ENCODE measurements around the gene LAMC3. TPM values are rescaled to one million over a fixed set of nuclear protein-coding genes. Genes with fewer than 3 reads are reported as not detected.
A peak's percentile ranks its signal among the peaks of the same experiment; 100 is the strongest.

The LAMC3 gene
- total RNA-seq, 1 donor from 2014 or later, result 2.6 TPM

DNA sequence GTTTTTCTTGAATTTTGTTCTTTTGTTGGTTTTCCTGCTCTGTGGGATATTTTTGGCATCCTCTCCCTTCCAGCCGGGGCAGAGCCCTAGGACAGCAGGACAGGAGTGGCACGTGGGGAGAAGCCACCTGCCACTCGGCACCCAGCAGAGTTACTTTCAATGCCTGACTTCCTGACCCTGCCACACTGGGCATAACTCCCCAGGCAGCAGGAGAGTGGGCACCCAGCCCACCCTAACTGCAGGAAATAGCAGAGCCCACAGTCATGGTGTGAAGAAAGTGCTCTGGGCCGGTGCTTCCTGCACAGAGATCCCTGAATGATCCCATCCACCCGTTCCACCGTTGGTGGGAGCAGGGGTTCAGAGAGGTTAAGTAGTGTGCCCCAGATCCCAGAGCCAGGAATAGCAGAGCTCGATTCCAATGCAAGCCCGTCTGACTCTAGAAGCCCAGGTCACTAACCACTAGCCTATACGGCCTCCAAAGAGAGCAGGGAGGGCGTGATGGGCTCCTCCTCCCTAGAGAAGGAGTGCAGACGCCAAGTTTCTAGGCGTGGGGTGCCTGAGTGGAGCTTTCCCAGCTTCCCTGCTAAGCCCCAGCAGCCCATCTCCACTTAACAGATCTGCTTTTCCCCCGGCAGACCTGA lies 108.3 kb downstream of the LAMC3 start:
- peak; percentile 19 to 70 for DNase-seq (ENCODE audit: low read depth in 2 of 2)

DNA sequence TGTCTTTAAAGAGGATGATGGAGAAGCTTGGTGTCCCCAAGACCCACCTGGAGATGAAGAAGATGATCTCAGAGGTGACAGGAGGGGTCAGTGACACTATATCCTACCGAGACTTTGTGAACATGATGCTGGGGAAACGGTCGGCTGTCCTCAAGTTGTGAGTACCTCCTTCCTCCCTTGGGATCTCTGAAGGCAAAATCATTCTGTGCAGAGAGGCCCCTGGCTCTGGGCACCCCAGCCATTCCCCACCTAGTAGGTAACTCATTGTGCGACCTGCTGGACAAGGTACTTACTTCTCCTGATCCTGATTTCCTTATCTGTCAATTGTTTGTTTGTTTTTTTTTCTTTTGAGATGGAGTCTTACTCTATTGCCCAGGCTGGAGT lies 108.8 kb downstream of the LAMC3 start:
- DNase-seq (ENCODE audit: low read depth in 2 of 2), result no peak

DNA sequence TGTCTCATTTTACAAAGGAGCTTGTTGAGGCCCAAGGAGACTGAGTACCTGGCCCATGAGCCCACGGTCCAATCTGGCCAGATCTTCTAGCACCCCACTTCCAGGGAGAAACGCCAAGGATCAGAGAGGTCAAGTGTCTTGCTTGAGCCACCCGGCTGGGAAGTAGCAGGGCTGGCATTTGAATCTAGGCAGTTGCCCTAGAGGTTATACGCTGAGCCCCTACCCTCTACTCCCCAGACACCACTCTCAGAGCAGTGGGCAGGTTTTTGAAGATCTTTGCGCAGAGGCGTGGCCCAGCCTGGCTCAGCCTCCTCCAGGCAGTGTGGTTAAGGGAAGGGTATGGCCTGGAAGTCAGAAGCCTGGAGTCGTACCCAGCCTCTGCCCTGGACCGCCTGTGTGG lies 110.6 kb downstream of the LAMC3 start:
- no peak for DNase-seq (ENCODE audit: low read depth in 2 of 2)

DNA sequence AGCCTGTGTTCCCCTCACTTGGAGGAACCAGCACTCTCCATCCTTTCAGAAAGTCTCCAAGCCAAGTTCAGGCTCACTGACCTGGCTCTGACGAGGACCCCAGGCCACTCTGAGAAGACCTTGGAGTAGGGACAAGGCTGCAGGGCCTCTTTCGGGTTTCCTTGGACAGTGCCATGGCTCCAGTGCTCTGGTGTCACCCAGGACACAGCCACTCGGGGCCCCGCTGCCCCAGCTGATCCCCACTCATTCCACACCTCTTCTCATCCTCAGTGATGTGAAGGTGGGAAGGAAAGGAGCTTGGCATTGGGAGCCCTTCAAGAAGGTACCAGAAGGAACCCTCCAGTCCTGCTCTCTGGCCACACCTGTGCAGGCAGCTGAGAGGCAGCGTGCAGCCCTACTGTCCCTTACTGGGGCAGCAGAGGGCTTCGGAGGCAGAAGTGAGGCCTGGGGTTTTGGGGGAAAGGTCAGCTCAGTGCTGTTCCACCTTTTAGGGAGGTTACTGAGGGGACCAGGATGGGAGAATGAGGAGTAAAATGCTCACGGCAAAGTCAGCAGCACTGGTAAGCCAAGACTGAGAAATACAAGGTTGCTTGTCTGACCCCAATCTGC lies 111.8 kb downstream of the LAMC3 start:
- DNase-seq (ENCODE audit: low read depth in 2 of 2), result no peak

DNA sequence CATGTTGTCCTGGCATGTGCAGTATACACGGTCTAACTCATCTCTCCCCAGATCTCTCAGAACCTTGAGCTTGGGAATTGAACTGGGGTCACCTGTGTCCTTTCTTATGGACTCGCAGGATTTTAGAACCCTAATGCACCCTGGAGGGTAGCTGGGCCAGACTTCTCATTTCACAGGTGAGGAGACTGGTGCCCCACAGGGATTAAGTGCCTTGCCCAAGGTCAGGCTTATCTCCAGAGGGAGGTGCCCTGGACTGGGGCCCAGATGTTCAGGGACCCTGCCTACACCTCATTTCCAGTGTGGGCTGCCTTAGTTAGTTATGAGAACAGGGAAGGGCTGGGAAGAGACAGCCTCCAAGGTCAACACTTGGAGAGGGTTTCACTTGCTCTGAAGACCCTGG lies 112.4 kb downstream of the LAMC3 start:
- no peak for DNase-seq (ENCODE audit: low read depth in 2 of 2)

DNA sequence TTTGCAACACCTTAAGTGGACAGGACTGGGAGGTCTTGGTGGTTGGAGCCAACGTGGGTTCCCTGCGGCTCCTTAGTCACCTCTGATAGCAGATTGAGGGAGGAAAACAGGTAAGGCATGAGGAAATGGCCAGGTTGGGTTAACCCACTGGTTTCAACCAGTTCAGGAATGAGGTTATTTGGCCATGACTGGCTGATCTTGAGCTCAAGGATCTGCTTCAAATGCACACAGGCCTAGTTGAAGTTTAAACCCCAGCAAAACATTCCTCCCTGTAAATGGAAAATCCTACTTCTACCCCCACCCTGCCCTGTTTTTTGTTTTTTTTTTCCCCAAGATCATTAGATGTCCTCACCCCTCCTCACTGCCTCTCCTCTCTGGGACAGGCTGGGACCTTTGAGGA lies 113.2 kb downstream of the LAMC3 start:
- no peak for DNase-seq (ENCODE audit: low read depth in 2 of 2)

DNA sequence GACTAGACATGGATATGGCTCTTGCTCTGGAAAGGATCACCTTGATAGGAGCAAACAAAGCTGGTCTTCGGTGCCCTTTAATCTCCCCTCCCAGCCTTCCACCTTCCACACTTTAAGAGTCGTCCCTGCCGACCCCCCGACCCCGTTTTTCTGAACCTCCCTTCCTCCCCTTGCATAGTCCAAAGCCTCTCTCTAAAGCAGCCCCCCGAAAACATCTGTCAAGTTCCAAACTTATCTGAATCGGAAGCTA lies 116.0 kb downstream of the LAMC3 start:
- no peak for DNase-seq (ENCODE audit: low read depth in 2 of 2)

DNA sequence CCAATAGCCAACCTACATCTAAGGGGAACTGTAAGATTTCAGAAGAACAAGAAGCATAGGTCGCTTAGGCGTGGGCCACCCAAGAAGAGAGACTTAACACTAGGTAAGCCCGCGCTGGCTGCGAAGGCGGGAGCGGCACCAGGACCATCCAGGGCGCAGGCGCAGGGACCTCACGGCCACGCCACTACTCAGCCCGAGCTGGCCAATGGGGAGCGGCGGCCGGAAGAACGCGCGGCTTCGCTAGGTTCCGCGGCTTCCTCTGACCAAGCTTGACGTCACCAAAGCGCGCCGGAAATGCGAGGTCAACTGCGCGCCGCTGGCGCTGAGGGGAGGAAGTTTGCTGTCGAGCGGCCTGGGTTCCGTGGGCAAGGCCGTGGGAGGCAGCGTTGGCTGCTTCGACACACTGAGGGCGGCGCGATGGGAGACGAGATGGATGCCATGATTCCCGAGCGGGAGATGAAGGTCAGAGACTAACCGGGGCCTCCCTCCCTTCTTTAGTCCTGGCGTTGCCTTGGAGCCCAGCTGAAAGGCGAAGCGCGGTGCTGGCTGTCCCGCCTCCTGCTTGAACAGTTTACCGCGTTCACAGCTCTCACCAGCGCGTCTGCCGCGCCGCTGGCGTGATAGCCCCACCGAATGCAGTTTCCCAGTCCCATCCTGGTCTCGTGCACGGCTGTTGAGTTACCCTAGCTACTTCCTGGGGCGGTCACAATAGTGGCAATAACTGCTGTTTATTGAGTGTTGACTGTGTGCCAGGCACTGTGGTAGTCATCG lies 116.5 kb downstream of the LAMC3 start, which contains the start of gene NUP214:
Gene NUP214 (plus strand): TSS at position 299 of the 771 bp plus-strand sequence. CDS start 119 bp downstream, at position 418.
- DNase-seq (ENCODE audit: low read depth in 2 of 2), result peak; percentile 99

DNA sequence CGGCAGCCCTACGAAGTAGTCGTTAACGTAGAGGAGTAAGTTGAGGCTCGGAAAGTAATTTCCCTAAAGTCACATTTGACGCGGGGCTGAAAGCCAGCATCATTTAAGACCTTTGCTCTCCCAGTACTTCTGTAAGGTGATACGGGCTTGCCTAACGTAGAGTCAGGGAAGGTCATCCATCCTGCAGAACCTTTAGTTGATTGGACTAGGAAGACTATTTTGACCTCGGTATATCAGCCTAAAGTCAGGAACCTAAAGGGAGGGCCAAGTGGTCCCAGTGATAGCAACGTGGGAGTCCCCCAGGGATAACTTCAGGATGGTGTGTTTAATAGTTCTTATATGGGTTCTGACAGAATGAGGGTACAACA lies 117.1 kb downstream of the LAMC3 start:
- peak in 1 of 2 donors; percentile 8 for DNase-seq (ENCODE audit: low read depth in 2 of 2)

DNA sequence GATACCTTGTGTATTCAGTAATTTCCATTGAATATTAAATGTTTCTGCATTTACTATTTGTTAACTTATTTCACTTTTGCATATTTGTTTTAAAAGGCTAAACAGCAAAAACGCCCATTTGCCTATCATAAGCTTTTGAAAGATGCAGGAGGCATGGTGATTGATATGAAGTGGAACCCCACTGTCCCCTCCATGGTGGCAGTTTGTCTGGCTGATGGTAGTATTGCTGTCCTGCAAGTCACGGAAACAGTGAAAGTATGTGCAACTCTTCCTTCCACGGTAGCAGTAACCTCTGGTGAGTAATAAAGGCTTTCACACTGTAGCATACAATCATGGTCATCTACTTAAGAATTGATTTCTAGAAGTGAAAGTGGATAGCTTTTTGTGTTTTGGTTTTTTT lies 120.2 kb downstream of the LAMC3 start:
- no peak for DNase-seq (ENCODE audit: low read depth in 2 of 2)

DNA sequence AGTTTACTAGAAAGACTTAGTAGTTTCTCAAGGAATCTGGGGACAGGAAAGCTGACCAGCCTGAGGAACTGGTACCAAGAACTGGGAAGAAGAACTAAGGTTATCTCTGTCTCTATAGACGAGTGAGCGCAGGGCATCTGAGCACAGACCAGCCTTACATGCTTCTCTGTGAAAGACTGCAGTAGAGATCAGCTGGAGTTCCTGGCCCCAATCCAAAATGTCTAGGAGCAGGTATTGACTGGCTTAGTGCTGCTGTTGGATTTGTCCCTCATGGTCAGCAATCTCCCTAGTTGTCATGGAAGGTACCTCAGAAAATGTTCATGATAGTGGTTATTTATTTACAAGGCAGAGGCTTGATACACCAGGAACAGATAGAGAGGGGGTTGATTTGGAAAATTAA lies 129.7 kb downstream of the LAMC3 start:
- DNase-seq (ENCODE audit: low read depth in 2 of 2), result no peak

DNA sequence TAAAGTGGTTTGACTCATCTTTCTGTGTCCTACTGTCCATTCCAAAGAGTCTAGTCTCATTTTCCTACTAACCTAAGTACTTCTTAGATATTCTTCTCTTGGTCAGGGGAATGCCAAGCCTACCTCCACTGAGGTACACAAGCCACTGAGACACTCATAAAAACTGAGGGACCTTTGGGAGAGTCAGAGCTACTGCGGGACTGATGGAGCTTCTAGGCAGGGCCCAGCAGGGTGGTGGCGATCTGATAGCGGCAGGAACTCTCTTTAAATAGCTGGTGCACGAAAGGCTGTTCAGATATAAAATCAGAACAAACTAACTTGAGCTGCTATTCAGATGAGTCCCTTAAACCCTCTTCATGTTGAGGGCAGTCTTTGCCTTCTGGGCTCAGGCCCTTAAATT lies 131.1 kb downstream of the LAMC3 start:
- DNase-seq (ENCODE audit: low read depth in 2 of 2), result no peak

DNA sequence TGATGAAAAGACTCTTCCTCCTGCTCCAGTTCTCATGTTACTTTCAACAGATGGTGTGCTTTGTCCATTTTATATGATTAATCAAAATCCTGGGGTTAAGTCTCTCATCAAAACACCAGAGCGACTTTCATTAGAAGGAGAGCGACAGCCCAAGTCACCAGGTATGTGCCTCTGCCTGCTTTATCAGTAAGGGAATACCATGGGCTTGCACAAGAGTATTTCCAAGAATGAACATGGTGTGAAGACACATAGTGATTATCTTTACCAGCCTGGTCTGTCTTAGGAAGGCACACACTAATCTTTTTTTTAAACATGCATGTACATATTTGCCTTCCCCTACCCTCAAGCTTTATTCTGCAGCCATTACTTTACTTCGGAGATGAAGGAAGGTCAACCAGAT lies 131.6 kb downstream of the LAMC3 start:
- DNase-seq (ENCODE audit: low read depth in 2 of 2), result no peak

DNA sequence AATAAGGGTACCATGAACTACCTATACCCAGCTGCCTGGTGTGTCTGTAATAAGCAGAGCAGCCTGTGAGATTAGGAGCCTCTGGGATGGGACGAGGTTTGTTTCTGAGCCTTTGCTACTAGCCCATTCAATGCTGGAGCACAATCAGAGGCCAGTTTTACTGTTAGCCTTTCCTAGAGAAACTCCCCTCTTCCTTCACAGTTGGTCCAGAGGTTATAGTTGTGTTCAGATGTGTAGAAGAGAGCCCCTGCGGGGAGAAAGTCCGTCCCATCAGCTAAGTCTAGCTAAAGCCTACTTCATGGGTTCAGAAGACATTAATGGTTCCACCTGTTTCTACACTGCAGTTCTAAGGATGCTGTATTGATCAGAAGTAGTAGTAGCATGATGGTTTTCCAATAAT lies 133.2 kb downstream of the LAMC3 start:
- DNase-seq (ENCODE audit: low read depth in 2 of 2), result no peak

Other genes with a start within 250 kb of the LAMC3 start
- gene ABL1, start 173.9 kb upstream of the LAMC3 start, total RNA-seq, result 19.8 and 20.4 TPM in 2 replicates
- gene QRFP, start 112.4 kb upstream of the LAMC3 start, total RNA-seq, result not detected in 2 replicates
- gene FIBCD1, start 69.9 kb upstream of the LAMC3 start, total RNA-seq, result not detected in 2 replicates
- 0.60 and 1.7 TPM in 2 replicates for gene AIF1L, start 87.4 kb downstream of the LAMC3 start, total RNA-seq
- gene NUP214, start 116.4 kb downstream of the LAMC3 start, total RNA-seq, result 6.5 and 7.5 TPM in 2 replicates